ENCODE data around the gene ANKS1A. TPM values are rescaled to one million over a fixed set of nuclear protein-coding genes. Genes with fewer than 3 reads are reported as not detected.

ANKS1A gene
- total and polyA plus RNA-seq, 2 experiments from 2014 or later: 12.1 to 31.9 TPM

- no peak overlapping the region for H3K27ac ChIP-seq (ENCODE audit: low read depth)
- peaks cover 16% of the 10 kb centered on the region for H3K4me1 ChIP-seq (ENCODE audit: insufficient read depth)
- ATAC-seq (no peak), DNase-seq (ENCODE audit: low spot score) (no peak)
- no peak overlapping the region for H3K4me3 ChIP-seq
- H3K4me2 ChIP-seq: no peak overlapping the region
- no peaks in the 10 kb centered on the region for H3K27me3 ChIP-seq (ENCODE audit: insufficient read depth)
- H2AFZ ChIP-seq: no peak overlapping the region
- no peaks in the 10 kb centered on the region for H3K9me2 ChIP-seq (ENCODE audit: insufficient read depth)
- no peaks in the 10 kb centered on the region for H3K36me3 ChIP-seq (ENCODE audit: insufficient read depth)
- Mint-ChIP-seq H3K27ac (no peak overlapping the region; the same call in 1 of the 2 replicates), H3K36me3 (ENCODE audit: low read depth) (no peaks in the 10 kb centered on the region), H3K4me1 (peaks cover 36% of the 10 kb centered on the region), H3K27me3 (ENCODE audit: insufficient read depth, low read depth, poor library complexity) (peaks cover 1% of the 10 kb centered on the region), H3K9me3 (no peaks in the 10 kb centered on the region), H3K4me3 (no peak overlapping the region)
- TF ChIP-seq ZNF114 (CRISPR knock-in tag; IDR thresholded peaks at IDR 0.05) (no peak), ZNF331 (CRISPR knock-in tag; IDR thresholded peaks at IDR 0.05; ENCODE audit: low read depth) (no peak), JUNB (IDR thresholded peaks at IDR 0.05; ENCODE audit: unreplicated experiment) (no peak), NANOG (IDR thresholded peaks at IDR 0.05; ENCODE audit: borderline replicate concordance) (no peak), CREB1 (CRISPR knock-in tag; IDR thresholded peaks at IDR 0.05; ENCODE audit: low read depth) (no peak), POLR2AphosphoS5 (IDR thresholded peaks at IDR 0.05; ENCODE audit: low read depth) (no peak), STAT1 (IDR thresholded peaks at IDR 0.05; ENCODE audit: unreplicated experiment) (no peak), ETS1 (IDR thresholded peaks at IDR 0.05) (no peak), EZH2 (IDR thresholded peaks at IDR 0.05; ENCODE audit: low read depth, unreplicated experiment) (no peak), CTCF (conservative IDR thresholded peaks at IDR 0.05; ENCODE audit: low read depth in 2 of 2) (no peak), EZH2phosphoT487 (IDR thresholded peaks at IDR 0.05; ENCODE audit: unreplicated experiment) (no peak), REST (IDR thresholded peaks at IDR 0.05; ENCODE audit: unreplicated experiment) (no peak), ZNF462 (CRISPR knock-in tag; IDR thresholded peaks at IDR 0.05) (no peak)
- H3K79me2 ChIP-seq (replicated peaks; ENCODE audit: insufficient read depth): peaks cover 12% of the 10 kb centered on the region
- peaks cover 13% of the 10 kb centered on the region for H4K20me1 ChIP-seq (replicated peaks; ENCODE audit: insufficient read depth)
- no peaks in the 10 kb centered on the region for H3F3A ChIP-seq (replicated peaks; ENCODE audit: low read depth)
Measured at GRCh38 chr6:34922177-34922663, 33.2 kb downstream of the ANKS1A start.

Measured in GM23338 (cell line).